Neutrophil (primary cell): ENCODE measurements around the gene ARMC5.
"Not testable (repeated sequence)": the region's sequence is repeated elsewhere in the genome, so short reads cannot be mapped to it uniquely, and the experiment has no call there.

Experiments
- H3K27ac ChIP-seq: fragments of 200-600 bp; sonication (generic); 2 replicates; pipeline ENCODE4 v1.5.1; 2016; ENCODE audit warnings: mild to moderate bottlenecking, moderate library complexity
- H3K27me3 ChIP-seq: fragments of 200-600 bp; sonication (generic); 2 replicates; pipeline ENCODE4 v1.6.0; 2016; ENCODE audit warnings: mild to moderate bottlenecking
- H3K36me3 ChIP-seq: fragments of 200-600 bp; sonication (generic); 2 replicates; pipeline ENCODE4 v1.5.1; 2017
- H3K4me1 ChIP-seq, 2 experiments: fragments of 200-600 bp in 1 of 2; sonication (generic) in 1 of 2; 1 replicate in 1 of 2; 2 replicates in 1 of 2; pipeline versions ENCODE4 v1.5.1 to v1.6.1; 2013 to 2016; ENCODE audit warnings: low read depth in 1 of 2, low read length in 1 of 2, mild to moderate bottlenecking in 1 of 2, moderate library complexity in 1 of 2; ENCODE audit not compliant: control insufficient read depth in 1 of 2, insufficient read depth in 1 of 2
- H3K4me3 ChIP-seq, 2 experiments: fragments of 200-600 bp in 1 of 2; sonication (generic) in 1 of 2; 1 replicate in 1 of 2; 2 replicates in 1 of 2; pipeline ENCODE4 v1.5.1; 2013 to 2016; ENCODE audit warnings: low read depth in 1 of 2, low read length in 1 of 2, mild to moderate bottlenecking in 1 of 2, moderate library complexity in 1 of 2
- H3K9me3 ChIP-seq: fragments of 200-600 bp; sonication (generic); 2 replicates; pipeline ENCODE4 v1.5.1; 2016
- TF ChIP-seq, protein P1 (sequence below): fragments of 200-600 bp; sonication (generic); IDR thresholded peaks from 2 replicates; pipeline ENCODE4 v1.5.1; 2016; ENCODE audit warnings: antibody characterized with exemption

ARMC5 gene

DNA sequence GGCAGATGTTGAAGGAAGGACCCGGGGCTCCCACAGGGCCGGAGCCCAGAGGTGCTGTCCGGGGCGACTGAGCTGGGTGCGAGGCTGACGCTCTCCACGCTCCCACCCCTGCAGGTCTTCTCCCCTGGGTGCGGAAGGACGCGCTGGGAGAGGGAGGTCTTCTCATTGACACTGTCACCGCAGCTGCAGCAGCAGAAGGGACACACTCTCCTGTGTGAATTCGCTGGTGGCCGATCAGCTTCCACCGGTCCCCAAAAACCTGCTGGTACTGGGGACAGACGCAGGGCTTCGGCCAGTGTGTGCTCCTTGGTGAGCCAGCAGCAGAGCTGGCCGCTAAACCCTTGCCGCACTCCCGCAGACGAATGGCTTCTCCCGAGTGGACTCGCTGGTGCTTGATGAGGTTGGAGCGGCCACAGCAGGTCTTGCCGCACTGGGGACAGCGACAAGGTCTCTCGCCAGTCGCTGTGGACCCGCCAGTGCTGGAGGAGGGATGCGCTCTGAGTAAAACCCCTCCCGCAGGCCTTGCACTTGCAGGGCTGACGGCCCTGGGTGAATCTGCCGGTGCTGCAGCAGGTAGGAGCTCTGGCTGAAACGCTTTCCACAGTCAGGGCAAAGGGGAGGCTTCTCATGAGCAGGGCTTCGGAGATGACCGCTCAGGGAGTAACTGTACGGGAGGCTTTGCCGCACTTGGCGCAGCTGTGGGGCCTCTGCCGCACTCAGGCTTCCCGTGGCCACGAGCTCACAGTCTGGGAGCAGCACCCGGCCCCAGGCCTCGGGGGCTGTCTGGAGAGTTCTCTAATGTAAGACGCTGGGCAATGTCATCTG, 22.9 kb upstream of the ARMC5 start:
- Histone ChIP-seq H3K9me3 (no peaks in the 10 kb centered on the region), H3K4me3 (no peak overlapping the region), H3K27me3 (no peaks in the 10 kb centered on the region), H3K4me1 (no peaks in the 10 kb centered on the region), H3K27ac (no peak overlapping the region), H3K36me3 (no peaks in the 10 kb centered on the region)
- TF ChIP-seq, protein P1, sequence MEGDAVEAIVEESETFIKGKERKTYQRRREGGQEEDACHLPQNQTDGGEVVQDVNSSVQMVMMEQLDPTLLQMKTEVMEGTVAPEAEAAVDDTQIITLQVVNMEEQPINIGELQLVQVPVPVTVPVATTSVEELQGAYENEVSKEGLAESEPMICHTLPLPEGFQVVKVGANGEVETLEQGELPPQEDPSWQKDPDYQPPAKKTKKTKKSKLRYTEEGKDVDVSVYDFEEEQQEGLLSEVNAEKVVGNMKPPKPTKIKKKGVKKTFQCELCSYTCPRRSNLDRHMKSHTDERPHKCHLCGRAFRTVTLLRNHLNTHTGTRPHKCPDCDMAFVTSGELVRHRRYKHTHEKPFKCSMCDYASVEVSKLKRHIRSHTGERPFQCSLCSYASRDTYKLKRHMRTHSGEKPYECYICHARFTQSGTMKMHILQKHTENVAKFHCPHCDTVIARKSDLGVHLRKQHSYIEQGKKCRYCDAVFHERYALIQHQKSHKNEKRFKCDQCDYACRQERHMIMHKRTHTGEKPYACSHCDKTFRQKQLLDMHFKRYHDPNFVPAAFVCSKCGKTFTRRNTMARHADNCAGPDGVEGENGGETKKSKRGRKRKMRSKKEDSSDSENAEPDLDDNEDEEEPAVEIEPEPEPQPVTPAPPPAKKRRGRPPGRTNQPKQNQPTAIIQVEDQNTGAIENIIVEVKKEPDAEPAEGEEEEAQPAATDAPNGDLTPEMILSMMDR: no peak

DNA sequence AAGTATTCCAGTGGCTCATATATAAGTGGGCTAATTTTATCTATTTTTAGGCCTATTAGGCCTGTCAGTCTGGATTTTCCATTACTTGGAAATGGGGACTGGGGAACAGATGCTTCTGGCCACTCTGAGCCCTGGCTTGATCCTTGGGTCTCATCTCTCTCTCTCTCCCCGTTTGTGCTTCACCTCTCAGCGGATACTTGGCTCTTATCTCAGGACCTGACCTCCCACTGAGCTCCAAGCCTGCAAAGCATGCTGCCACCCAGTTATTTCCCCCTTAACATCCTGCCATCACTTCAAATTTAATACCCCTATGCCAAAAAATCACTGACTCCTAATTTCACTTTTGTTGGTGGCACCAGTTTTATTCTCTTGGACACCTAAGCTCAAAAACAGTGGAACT, 20.9 kb upstream of the ARMC5 start:
- H3K27me3 ChIP-seq: peaks cover 10% of the 10 kb centered on the region
- TF ChIP-seq, protein P1: no peak

DNA sequence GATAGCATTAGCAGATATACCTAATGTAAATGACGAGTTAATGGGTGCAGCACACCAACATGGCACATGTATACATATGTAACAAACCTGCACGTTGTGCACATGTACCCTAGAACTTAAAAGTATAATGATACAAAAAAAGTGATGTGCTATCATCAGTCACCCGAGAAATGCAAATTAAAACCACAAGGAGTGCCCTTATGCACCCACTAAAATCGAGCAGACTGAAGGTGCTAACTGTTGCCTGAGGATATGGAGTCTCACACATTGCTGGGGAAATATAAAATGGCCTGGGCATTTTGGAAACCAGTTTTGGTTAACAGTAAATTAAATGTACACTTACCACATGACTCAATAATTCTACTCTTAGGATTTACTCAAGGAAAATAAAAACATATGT, 20.3 kb upstream of the ARMC5 start:
- H3K9me3 ChIP-seq, H3K4me3 ChIP-seq, H3K27ac ChIP-seq, H3K36me3 ChIP-seq: not testable (repeated sequence)
- Histone ChIP-seq H3K27me3 (peaks cover 10% of the 10 kb centered on the region), H3K4me1 (peaks cover 7 to 10% of the 10 kb centered on the region in 2 experiments)

More for the DNA sequence above, 20.9 kb upstream of the ARMC5 start:
- H3K36me3 ChIP-seq: no peaks in the 10 kb centered on the region
- H3K4me1 ChIP-seq: peaks cover 7 to 10% of the 10 kb centered on the region in 2 experiments
- H3K9me3 ChIP-seq: no peaks in the 10 kb centered on the region
- H3K27ac ChIP-seq: no peak overlapping the region
- H3K4me3 ChIP-seq: no peak overlapping the region

DNA sequence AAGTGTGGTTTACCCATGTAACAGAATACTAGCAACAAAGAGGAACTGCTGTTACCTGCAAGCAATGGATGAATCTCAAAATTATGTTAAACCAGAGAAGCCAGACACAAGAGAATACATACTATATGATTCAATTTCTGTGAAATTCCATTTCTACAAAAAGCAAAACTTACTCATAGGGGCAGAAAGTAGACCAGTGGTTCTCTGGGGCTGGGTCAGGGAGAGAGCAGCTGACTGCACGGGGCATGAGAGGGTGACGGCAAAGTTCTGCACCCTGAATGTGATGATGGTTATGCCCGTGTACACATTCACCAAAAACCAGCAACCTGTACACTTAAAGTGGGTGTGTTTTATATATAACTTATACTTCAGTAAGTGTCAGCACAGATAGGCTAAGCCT, 19.8 kb upstream of the ARMC5 start:
- Histone ChIP-seq H3K36me3 (no peaks in the 10 kb centered on the region), H3K9me3 (no peaks in the 10 kb centered on the region), H3K4me1 (peaks cover 7 to 10% of the 10 kb centered on the region in 2 experiments), H3K27me3 (peaks cover 10% of the 10 kb centered on the region), H3K4me3 (no peak overlapping the region), H3K27ac (no peak overlapping the region)
- TF ChIP-seq, protein P1: no peak

DNA sequence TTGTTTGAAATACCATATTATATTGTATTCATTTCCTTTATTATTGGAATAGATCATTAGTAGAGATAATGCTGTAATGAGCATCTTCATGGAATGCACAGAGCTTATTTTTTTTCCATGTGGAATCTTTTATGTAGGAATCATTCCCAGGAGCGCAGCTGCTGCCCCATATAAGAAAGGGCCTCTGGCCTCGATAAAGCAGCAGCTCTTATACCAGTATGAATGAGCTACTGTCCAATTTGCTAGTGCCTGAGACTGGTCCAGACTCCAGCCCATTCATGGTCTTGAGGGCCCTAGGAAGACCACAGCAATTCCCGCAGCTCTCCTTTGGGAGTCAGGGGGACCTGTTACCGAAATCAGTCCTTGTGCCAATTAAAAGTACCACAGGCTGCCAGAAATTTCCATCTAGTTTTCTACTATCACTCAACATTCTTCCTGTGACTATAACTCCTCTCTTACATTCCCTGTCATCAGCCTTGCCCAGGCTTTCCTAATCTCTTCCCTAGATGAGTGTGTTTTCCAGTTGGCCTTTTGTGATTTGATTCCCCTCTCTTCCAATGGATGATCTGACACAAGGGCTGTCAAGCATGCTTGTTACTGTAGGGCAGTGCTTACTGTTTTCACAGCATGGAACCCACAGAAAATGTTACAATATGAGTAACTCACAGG, 18.7 kb upstream of the ARMC5 start:
- TF ChIP-seq, protein P1: no peak
- peaks cover 7 to 10% of the 10 kb centered on the region in 2 experiments for H3K4me1 ChIP-seq
- no peaks in the 10 kb centered on the region for H3K9me3 ChIP-seq
- peaks cover 10% of the 10 kb centered on the region for H3K27me3 ChIP-seq
- H3K4me3 ChIP-seq: no peak overlapping the region
- no peak overlapping the region for H3K27ac ChIP-seq
- no peaks in the 10 kb centered on the region for H3K36me3 ChIP-seq

DNA sequence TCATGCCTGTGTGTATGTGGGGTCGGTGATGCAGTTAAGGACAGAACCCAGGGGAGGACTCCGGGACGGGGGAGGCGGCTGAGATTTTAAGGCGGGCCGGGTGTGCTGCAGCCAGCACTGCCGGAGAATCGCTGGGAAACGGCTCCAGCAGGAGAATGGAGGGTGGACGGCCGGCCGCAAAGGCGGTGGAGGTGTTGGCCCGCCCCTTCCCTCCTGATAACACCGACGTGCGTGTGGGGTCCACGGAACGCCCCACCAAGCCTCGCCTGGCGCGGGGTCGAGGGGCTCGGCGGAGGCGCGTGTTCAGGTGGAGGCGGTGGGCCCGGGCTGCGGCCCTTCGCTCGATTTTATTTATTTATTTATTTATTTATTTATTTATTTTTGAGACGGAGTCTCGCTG, 17.3 kb upstream of the ARMC5 start:
- no peak overlapping the region for H3K27ac ChIP-seq
- TF ChIP-seq, protein P1: no peak
- peaks cover 7 to 10% of the 10 kb centered on the region in 2 experiments for H3K4me1 ChIP-seq
- peaks cover 10% of the 10 kb centered on the region for H3K27me3 ChIP-seq
- no peaks in the 10 kb centered on the region for H3K9me3 ChIP-seq
- H3K36me3 ChIP-seq: no peaks in the 10 kb centered on the region
- H3K4me3 ChIP-seq: no peak overlapping the region

DNA sequence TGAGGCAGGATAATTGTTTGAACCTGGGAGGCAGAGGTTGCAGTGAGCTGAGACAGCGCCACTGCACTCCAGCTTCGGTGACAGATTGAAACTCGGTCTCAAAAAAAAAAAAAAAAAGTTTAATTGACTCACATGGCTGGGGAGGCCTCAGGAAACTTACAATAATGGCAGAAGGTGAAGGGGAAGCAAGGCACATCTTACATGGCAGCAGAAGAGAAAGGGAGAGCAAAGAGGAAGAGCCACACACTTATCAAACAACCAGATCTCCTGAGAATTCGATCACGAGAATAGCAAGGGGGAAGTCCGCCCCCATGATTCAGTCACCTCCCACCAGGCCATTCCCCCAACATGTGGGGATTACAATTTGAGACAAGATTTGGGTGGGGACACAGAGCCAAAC, 13.4 kb upstream of the ARMC5 start:
- not testable (repeated sequence) for H3K36me3 ChIP-seq, H3K27ac ChIP-seq, H3K4me3 ChIP-seq, H3K9me3 ChIP-seq
- Histone ChIP-seq H3K4me1 (peaks cover 7 to 10% of the 10 kb centered on the region in 2 experiments), H3K27me3 (peaks cover 10% of the 10 kb centered on the region)
